Muscle of leg (tissue), 11 donors: ENCODE measurements around the gene ODAD3. TPM values are rescaled to one million over a fixed set of nuclear protein-coding genes. Genes with fewer than 3 reads are reported as not detected.
"Not testable (repeated sequence)": the region's sequence is repeated elsewhere in the genome, so short reads cannot be mapped to it uniquely, and the experiment has no call there.

Experiments used
- DNase-seq: peaks from one replicate; pipeline ENCODE4 v3.0.0; 2013
- H3K27ac ChIP-seq: one replicate; pipeline ENCODE4 v1.5.1; 2013; ENCODE audit warnings: mild to moderate bottlenecking, low read length, control low read depth
- H3K27me3 ChIP-seq: one replicate; pipeline ENCODE4 v1.6.1; 2013; ENCODE audit warnings: low read length; ENCODE audit not compliant: control insufficient read depth, insufficient read depth
- H3K36me3 ChIP-seq: one replicate; pipeline ENCODE4 v1.6.1; 2013; ENCODE audit warnings: low read length; ENCODE audit not compliant: control insufficient read depth, insufficient read depth
- H3K4me1 ChIP-seq: one replicate; pipeline ENCODE4 v1.6.1; 2013; ENCODE audit warnings: low read length; ENCODE audit not compliant: control insufficient read depth, insufficient read depth
- H3K4me3 ChIP-seq: one replicate; pipeline ENCODE4 v1.5.1; 2013; ENCODE audit warnings: low read length, control low read depth
- H3K9me3 ChIP-seq: replicated peaks from 2 replicates; pipeline ENCODE4 v1.6.1; 2013; ENCODE audit warnings: low read depth, low read length; ENCODE audit not compliant: control insufficient read depth
- WGBS: methylation state at CpG from one replicate; pipeline ENCODE4 v1.1.5; 2013; ENCODE audit warnings: missing lambda C conversion rate; ENCODE audit not compliant: insufficient coverage; 5-methylcytosine and 5-hydroxymethylcytosine counted together
- polyA plus RNA-seq, 8 donors: library from polyadenylated mRNA; unstranded; fragments of 120-200 nt; gene quantifications; one replicate each; pipeline versions ENCODE4 v1.2.1 to v1.2.3, GENCODE V29; 2013; ENCODE audit warnings: inconsistent platforms in 1 of 8, low replicate concordance in 1 of 8; ENCODE audit not compliant: insufficient read length in 8 of 8, insufficient read depth in 1 of 8
- total RNA-seq: library from RNA; stranded (reverse); fragments of 120-200 nt; gene quantifications from one replicate; pipeline ENCODE4 v1.2.4, GENCODE V29; 2013

Gene ODAD3
- total and polyA plus RNA-seq, 9 donors = 0.11 to 0.49 (median 0.22) TPM

DNA sequence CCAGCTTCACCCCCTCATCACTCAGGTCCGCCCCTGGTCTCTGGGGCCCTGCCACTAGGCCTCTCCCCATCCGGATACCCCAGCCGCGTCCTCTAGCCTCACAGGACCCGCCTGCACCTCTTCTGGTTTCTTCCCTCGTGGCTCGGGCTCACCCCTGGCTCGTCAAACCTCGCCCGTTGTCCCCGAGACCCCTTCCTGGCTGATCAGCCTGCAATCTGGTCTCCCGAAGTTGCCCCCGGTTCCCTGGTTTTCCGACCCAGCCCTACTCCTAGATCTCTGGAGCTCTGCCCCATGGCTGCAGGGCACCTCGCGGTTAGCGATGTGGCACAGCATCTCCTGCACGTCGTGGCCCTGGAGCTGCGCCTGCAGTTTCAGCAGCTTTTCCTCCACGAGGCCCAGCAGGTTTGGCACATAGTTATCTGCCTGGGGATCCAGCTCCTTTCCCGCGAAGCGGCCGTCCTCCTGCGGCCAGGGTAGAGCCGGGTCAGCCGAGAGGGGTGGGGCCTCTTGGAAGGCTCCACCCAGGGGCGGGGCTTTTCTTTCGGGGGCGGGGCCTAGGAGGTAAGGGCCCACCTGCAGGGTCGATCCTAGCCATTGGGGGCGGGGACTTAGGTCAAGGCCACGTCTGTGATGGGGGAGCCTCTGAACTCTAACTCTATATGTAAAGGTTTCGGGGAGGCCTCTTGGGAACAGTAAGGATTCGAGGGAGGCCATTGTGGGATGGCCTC is 13.4 kb downstream of the ODAD3 start:
- peaks cover 36% of the 10 kb centered on the region for H3K4me1 ChIP-seq
- DNase-seq = no peak
- peaks cover 2% of the 10 kb centered on the region for H3K9me3 ChIP-seq
- no peaks in the 10 kb centered on the region for H3K36me3 ChIP-seq
- no peak overlapping the region for H3K4me3 ChIP-seq
- H3K27me3 ChIP-seq = peaks cover 77% of the 10 kb centered on the region
- WGBS = 4% methylated on average over 31 of the region's 36 CpGs
- no peak overlapping the region for H3K27ac ChIP-seq

GRCh38 chr19:11420429-11421370 is 14.2 kb downstream of the ODAD3 start:
- Histone ChIP-seq H3K4me1 (peaks cover 36% of the 10 kb centered on the region), H3K36me3 (no peaks in the 10 kb centered on the region), H3K4me3 (peak overlapping the region; percentile 5), H3K9me3 (peaks cover 2% of the 10 kb centered on the region), H3K27me3 (peaks cover 86% of the 10 kb centered on the region), H3K27ac (no peak overlapping the region)
- 2% methylated on average over 24 of the region's 46 CpGs for WGBS
- peak; percentile 38 for DNase-seq

DNA sequence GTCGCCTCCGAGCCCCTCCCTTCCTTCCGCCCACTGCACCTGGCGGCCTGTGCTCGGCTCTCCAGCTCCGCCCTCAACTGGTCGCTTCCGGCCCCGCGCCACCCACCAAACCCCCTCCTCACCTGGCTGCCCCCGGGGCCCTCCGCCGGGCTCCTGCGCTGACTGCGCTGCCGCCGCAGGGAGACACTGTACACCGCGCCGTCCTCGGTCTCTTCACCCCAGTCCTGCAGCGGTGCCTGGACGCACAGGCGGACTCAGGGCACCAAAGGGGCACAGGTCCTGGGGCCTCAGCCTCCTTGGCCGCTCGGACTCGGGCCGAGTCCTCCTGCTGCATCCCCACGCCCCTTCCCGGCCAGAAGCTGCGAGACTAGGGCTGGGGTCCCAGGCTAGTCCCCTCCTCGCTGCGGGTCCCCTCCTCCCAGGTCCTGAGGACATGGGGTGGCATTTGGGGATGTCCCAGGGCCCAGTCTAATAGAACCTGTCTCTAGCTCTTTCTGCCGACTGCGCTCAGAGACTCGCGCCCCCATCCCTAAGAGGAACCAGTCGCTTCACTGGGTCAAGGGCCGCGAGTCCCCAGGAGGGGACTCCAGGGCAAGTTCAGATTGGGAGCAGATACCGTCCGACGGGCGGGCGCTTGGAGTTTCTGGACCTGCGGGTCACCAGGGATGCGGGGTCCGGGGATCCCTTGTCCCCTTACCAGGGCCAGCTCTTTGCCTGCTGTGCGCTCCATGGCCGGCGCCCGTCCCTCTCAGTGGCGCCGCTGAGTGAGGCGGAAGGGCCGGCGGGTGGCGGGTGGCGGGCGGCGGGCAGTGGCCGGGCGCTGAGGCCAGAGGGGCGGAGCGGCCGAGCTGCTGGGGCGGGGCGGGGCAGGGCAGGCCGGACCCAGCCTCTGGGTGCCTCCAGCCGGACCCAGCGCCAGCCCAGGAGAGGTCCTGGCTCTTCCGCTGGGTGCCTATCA is 16.1 kb downstream of the ODAD3 start, which contains the start of gene RGL3:
Gene RGL3 (minus strand): TSS at position 766 of the 958 bp plus-strand sequence. CDS start 36 bp downstream, at position 730.
- under 1% methylated on average over 66 of the region's 72 CpGs for WGBS
- no peak within 1 kb of the TSS for H3K27ac ChIP-seq
- H3K4me3 ChIP-seq = no peak within 1 kb of the TSS
- DNase-seq = no peak
- H3K4me1 ChIP-seq = peaks cover 36% of the 10 kb centered on the region
- H3K27me3 ChIP-seq = peaks cover 83% of the 10 kb centered on the region
- no peaks in the 10 kb centered on the region for H3K36me3 ChIP-seq
- peaks cover 2% of the 10 kb centered on the region for H3K9me3 ChIP-seq

- Histone ChIP-seq H3K9me3 (peaks cover 2% of the 10 kb centered on the region), H3K4me3 (no peak overlapping the region), H3K27me3 (peaks cover 76% of the 10 kb centered on the region), H3K27ac (no peak overlapping the region), H3K36me3 (no peaks in the 10 kb centered on the region), H3K4me1 (peaks cover 35% of the 10 kb centered on the region)
- DNase-seq = no peak
- WGBS = 0% methylated on average over 11 of the region's 16 CpGs
These were observed 16.8 kb downstream of the ODAD3 start for GRCh38 chr19:11418094-11418548.

GRCh38 chr19:11416346-11417052 is 18.4 kb downstream of the ODAD3 start:
- Histone ChIP-seq H3K4me1 (peaks cover 20% of the 10 kb centered on the region), H3K27ac (no peak overlapping the region), H3K9me3 (no peaks in the 10 kb centered on the region), H3K4me3 (no peak overlapping the region), H3K27me3 (peaks cover 62% of the 10 kb centered on the region), H3K36me3 (no peaks in the 10 kb centered on the region)
- WGBS = 88% methylated on average over 11 of the region's 17 CpGs
- no peak for DNase-seq

GRCh38 chr19:11414544-11414943 is 20.4 kb downstream of the ODAD3 start:
- Histone ChIP-seq H3K4me3 (no peak overlapping the region), H3K9me3 (no peaks in the 10 kb centered on the region), H3K27ac (no peak overlapping the region), H3K4me1 (peaks cover 8% of the 10 kb centered on the region), H3K36me3 (no peaks in the 10 kb centered on the region), H3K27me3 (peaks cover 44% of the 10 kb centered on the region)
- no CpG with 5 or more reads among the region's 2 CpGs for WGBS
- DNase-seq = no peak

DNA sequence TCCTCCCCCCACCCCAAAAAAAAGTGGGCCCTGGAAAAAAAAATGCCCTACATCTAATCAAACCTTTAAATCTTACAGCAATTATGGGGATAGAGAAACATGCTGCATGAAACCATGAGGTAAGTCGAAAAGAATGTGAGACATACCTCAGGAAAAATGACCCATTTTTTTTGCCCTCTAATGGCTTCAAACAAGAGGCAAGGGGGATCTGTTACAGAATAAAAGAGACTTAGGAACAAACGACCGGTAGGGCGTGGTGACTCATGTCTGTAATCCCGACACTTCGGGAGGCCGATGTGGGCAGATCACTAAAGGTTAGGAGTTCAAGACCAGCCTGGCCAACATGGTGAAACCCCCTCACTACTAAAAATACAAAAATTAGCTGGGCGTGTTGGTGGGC is 24.2 kb downstream of the ODAD3 start:
- H3K4me3 ChIP-seq = no peak overlapping the region
- no peak overlapping the region for H3K27ac ChIP-seq
- WGBS = 74% methylated on average over 2 of the region's 8 CpGs
- H3K27me3 ChIP-seq = peaks cover 24% of the 10 kb centered on the region
- no peak for DNase-seq
- H3K36me3 ChIP-seq = no peaks in the 10 kb centered on the region
- no peaks in the 10 kb centered on the region for H3K9me3 ChIP-seq
- no peaks in the 10 kb centered on the region for H3K4me1 ChIP-seq

GRCh38 chr19:11408591-11408990 is 26.3 kb downstream of the ODAD3 start:
- Histone ChIP-seq H3K9me3 (no peaks in the 10 kb centered on the region), H3K27ac (no peak overlapping the region), H3K4me3 (no peak overlapping the region), H3K36me3 (no peaks in the 10 kb centered on the region), H3K27me3 (peaks cover 29% of the 10 kb centered on the region), H3K4me1 (no peaks in the 10 kb centered on the region)
- DNase-seq = no peak
- no CpG with 5 or more reads among the region's 4 CpGs for WGBS

- H3K27ac ChIP-seq, H3K4me1 ChIP-seq, H3K4me3 ChIP-seq, DNase-seq, H3K9me3 ChIP-seq, H3K36me3 ChIP-seq: not testable (repeated sequence)
- H3K27me3 ChIP-seq = peaks cover 29% of the 10 kb centered on the region
- WGBS = 76% methylated on average over 9 of the region's 12 CpGs
These were observed 28.2 kb downstream of the ODAD3 start for GRCh38 chr19:11406703-11407236.
